B cell (primary cell): ENCODE data around the gene UBE2E3. TPM values are rescaled to one million over a fixed set of nuclear protein-coding genes. Genes with fewer than 3 reads are reported as not detected.

ENCODE experiments used
- ATAC-seq: fragments of 200-7000 bp; cut with Tn5 transposase; one replicate; pipeline ENCODE4 v1.10.0; 2021; ENCODE audit warnings: low read depth, mild to moderate bottlenecking, moderate number of reproducible peaks, moderate library complexity
- CTCF ChIA-PET: fragments of 350-600 bp; sonication (Branson Sonifier 250); formaldehyde crosslinking; loops from one replicate; lab custom pipeline; 2021; ENCODE audit warnings: antibody characterized with exemption, inconsistent platforms; lab: Charles Lee
- POLR2A ChIA-PET: fragments of 350-600 bp; sonication (Branson Sonifier 250); formaldehyde crosslinking; loops from one replicate; lab custom pipeline; 2021; ENCODE audit warnings: antibody characterized with exemption; lab: Charles Lee
- DNase-seq: peaks from one replicate; pipeline ENCODE4 v3.0.0; 2013
- H2AFZ ChIP-seq: 2 replicates; pipeline ENCODE4 v1.6.1; 2012; ENCODE audit warnings: mild to moderate bottlenecking, low read depth, low read length; ENCODE audit not compliant: insufficient read depth, poor library complexity, severe bottlenecking
- H3K27ac ChIP-seq, 2 donors: 1 replicate in 1 of 2; 2 replicates in 1 of 2; pipeline ENCODE4 v1.5.1; 2012 to 2013; ENCODE audit warnings: low read length in 2 of 2, mild to moderate bottlenecking in 2 of 2, moderate library complexity in 1 of 2
- H3K27me3 ChIP-seq, 4 experiments: fragments of 200-600 bp in 1 of 4; sonication (generic) in 1 of 4; replicated peaks in 1 of 4; 1 replicate in 2 of 4; 2 replicates in 2 of 4; pipeline versions ENCODE4 v1.6.1 to v1.7.0; 2013 to 2016; ENCODE audit warnings: low read length in 3 of 4, mild to moderate bottlenecking in 2 of 4, mixed read lengths in 1 of 4, moderate library complexity in 1 of 4; ENCODE audit not compliant: insufficient read depth in 4 of 4, control insufficient read depth in 3 of 4; ENCODE audit errors: control extremely low read depth in 1 of 4
- H3K36me3 ChIP-seq, 2 experiments: replicated peaks in 1 of 2; 1 replicate in 1 of 2; 2 replicates in 1 of 2; pipeline versions ENCODE4 v1.6.1 to v1.7.1; 2013; ENCODE audit warnings: low read length in 1 of 2; ENCODE audit not compliant: insufficient read depth in 2 of 2, control insufficient read depth in 1 of 2; ENCODE audit errors: control extremely low read depth in 1 of 2, extremely low read depth in 1 of 2
- H3K4me1 ChIP-seq, 2 donors: fragments of 200-600 bp in 1 of 2; sonication (generic) in 1 of 2; 1 replicate in 1 of 2; 2 replicates in 1 of 2; pipeline versions ENCODE4 v1.5.1 to v1.6.1; 2013 to 2017; ENCODE audit warnings: low read length in 2 of 2; ENCODE audit not compliant: control insufficient read depth in 2 of 2, insufficient read depth in 2 of 2
- H3K4me2 ChIP-seq: replicated peaks from 2 replicates; pipeline ENCODE3; 2012; ENCODE audit warnings: mild to moderate bottlenecking, low read depth, low read length; ENCODE audit not compliant: poor library complexity, severe bottlenecking
- H3K4me3 ChIP-seq, 5 experiments: fragments of 200-600 bp in 1 of 5; sonication (generic) in 1 of 5; 1 replicate in 3 of 5; 2 replicates in 2 of 5; pipeline versions ENCODE4 v1.5.1 to v1.7.0; 2011 to 2016; ENCODE audit warnings: low read length in 4 of 5, mild to moderate bottlenecking in 4 of 5, low read depth in 2 of 5, control low read depth in 1 of 5, moderate library complexity in 1 of 5; ENCODE audit not compliant: insufficient read depth in 1 of 5; ENCODE audit errors: control extremely low read depth in 1 of 5, extremely low read depth in 1 of 5
- H3K79me2 ChIP-seq: fragments of 200-600 bp; sonication (generic); one replicate; pipeline ENCODE4 v1.6.0; 2016; ENCODE audit warnings: low read length; ENCODE audit not compliant: control insufficient read depth, insufficient read depth
- H3K9ac ChIP-seq: fragments of 200-600 bp; sonication (generic); 2 replicates; pipeline ENCODE4 v1.6.1; 2017; ENCODE audit warnings: mild to moderate bottlenecking, low read length, moderate library complexity
- H3K9me3 ChIP-seq, 3 donors: one replicate each; pipeline versions ENCODE4 v1.6.1 to v1.7.1; 2013; ENCODE audit warnings: low read length in 2 of 3; ENCODE audit not compliant: control insufficient read depth in 2 of 3, insufficient read depth in 1 of 3; ENCODE audit errors: control extremely low read depth in 1 of 3
- H4K20me1 ChIP-seq: 2 replicates; pipeline ENCODE4 v1.6.0; 2012; ENCODE audit warnings: mild to moderate bottlenecking, low read length; ENCODE audit not compliant: insufficient read depth, control insufficient read depth, poor library complexity, severe bottlenecking
- H3K27ac Mint-ChIP-seq: one replicate; pipeline ENCODE4 v1.8.0; 2021; ENCODE audit warnings: mixed read lengths
- H3K27me3 Mint-ChIP-seq: one replicate; pipeline ENCODE4 v1.8.0; 2021; ENCODE audit warnings: mixed read lengths
- H3K4me1 Mint-ChIP-seq: one replicate; pipeline ENCODE4 v1.8.0; 2021; ENCODE audit warnings: mixed read lengths
- H3K4me3 Mint-ChIP-seq: one replicate; pipeline ENCODE4 v1.8.0; 2021; ENCODE audit warnings: mixed read lengths
- H3K9me3 Mint-ChIP-seq: one replicate; pipeline ENCODE4 v1.8.0; 2022; ENCODE audit warnings: mixed read lengths; ENCODE audit not compliant: insufficient read depth
- CTCF ChIP-seq: fragments of 200-600 bp; IDR thresholded peaks from one replicate; pipeline ENCODE4 v1.8.0; 2022; ENCODE audit warnings: antibody characterized with exemption, mild to moderate bottlenecking
- EZH2 ChIP-seq: IDR thresholded peaks from 2 replicates; pipeline ENCODE4 v1.6.1; 2012; ENCODE audit warnings: borderline replicate concordance, low read depth, mild to moderate bottlenecking, moderate library complexity, low read length; ENCODE audit not compliant: insufficient read depth, poor library complexity, severe bottlenecking
- WGBS: methylation state at CpG from one replicate; pipeline ENCODE4 v1.1.5; 2013; ENCODE audit warnings: missing lambda C conversion rate; ENCODE audit not compliant: insufficient coverage; 5-methylcytosine and 5-hydroxymethylcytosine counted together
- intact Hi-C: fragments of 100-400 bp; cut with micrococcal nuclease; formaldehyde crosslinking; loops from one replicate; pipeline ENCODE4 v1.10.0; 2022
- polyA plus RNA-seq: library from polyadenylated mRNA; depleted of rRNA; stranded (reverse); fragments of >200 nt; gene quantifications from 2 replicates; pipeline ENCODE4 v1.2.3, GENCODE V29; 2012
- total RNA-seq, 2 donors: library from RNA; stranded (reverse); fragments of 120-200 nt in 1 of 2; gene quantifications; 1 replicate in 1 of 2; 2 replicates in 1 of 2; pipeline versions ENCODE4 v1.2.3 to v1.2.4, GENCODE V29; 2013 to 2022

Gene UBE2E3
- total and polyA plus RNA-seq, 2 donors (not counting 1 experiment from before 2014, with no cell fraction given): 26.7 to 31.6 TPM

DNA sequence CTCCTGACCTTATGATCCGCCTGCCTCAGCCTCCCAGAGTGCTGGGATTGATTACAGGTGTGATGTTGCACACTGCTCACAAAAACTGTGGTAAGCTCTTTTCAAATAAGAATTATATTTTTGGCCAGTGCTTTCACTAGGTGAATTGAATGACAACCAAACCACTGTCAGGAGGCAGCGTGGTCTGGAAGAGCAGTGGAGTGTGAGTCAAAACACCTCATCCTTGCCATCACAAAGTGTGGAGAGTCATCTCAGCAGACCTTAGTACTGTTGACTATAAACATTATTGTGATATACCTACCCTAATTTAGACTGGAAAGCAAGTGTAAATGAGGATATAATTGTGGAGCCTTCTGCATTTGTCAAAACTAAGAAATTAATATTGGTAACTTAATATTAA is 61.3 kb downstream of the UBE2E3 start:
- Mint-ChIP-seq H3K27me3 (no peaks in the 10 kb centered on the region), H3K4me3 (no peak overlapping the region), H3K9me3 (no peaks in the 10 kb centered on the region), H3K4me1 (peaks cover 3% of the 10 kb centered on the region), H3K27ac (no peak overlapping the region)
- Histone ChIP-seq H3K9ac (no peak overlapping the region), H4K20me1 (no peaks in the 10 kb centered on the region), H3K27me3 (no peaks in the 10 kb centered on the region), H3K4me1 (no peaks in the 10 kb centered on the region), H2AFZ (no peak overlapping the region), H3K36me3 (no peaks in the 10 kb centered on the region), H3K9me3 (no peaks in the 10 kb centered on the region), H3K79me2 (peaks cover 4% of the 10 kb centered on the region), H3K4me2 (no peak overlapping the region), H3K4me3 (no peak overlapping the region), H3K27ac (no peak overlapping the region)
- ATAC-seq: no peak
- TF ChIP-seq CTCF: no peak
- TF ChIP-seq EZH2: no peak
- 100% methylated on average over 1 of the region's 2 CpGs for WGBS
- intact Hi-C loops: no loop called here
- ChIA-PET CTCF (interaction anchor here (1.4 kb wide), 1 partner anchor 21 kb away, joined by 3 read pairs; no protein-coding TSS in a partner anchor), POLR2A (interaction anchor here (0.7 kb wide), 1 partner anchor 10 kb away, joined by 10 read pairs; no protein-coding TSS in a partner anchor)
- DNase-seq: no peak

DNA sequence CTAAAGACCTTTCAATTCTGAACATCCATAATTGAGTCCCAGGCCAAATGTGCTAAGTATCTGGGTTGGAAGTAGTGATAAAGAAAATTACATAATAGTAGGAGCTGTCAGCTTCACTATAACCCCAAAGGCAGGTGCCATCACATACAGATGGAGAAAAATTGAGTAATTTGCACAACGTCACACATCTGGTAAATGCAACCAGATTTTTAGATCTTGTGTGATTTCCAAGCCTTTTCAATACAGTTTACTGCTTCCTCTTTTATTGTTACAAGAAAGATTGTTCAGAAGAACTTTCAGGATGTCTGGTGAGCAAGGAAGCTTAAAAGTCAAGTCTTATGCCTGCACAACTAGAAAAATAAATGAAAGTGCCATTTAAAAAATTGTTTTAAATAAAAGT is 62.3 kb downstream of the UBE2E3 start:
- H3K27me3 Mint-ChIP-seq: no peaks in the 10 kb centered on the region
- ATAC-seq: no peak
- H3K27ac ChIP-seq: no peak overlapping the region

More for the DNA sequence above, 62.3 kb downstream of the UBE2E3 start:
- ChIA-PET POLR2A (no interaction called here), CTCF (interaction anchor here (0.9 to 1.4 kb wide), 2 partner anchors 17 to 22 kb away, joined by 3 read pairs; no protein-coding TSS in a partner anchor)
- Histone ChIP-seq H3K27me3 (no peaks in the 10 kb centered on the region), H3K4me2 (no peak overlapping the region), H3K9me3 (no peaks in the 10 kb centered on the region), H2AFZ (no peak overlapping the region), H3K79me2 (peaks cover 4% of the 10 kb centered on the region), H4K20me1 (no peaks in the 10 kb centered on the region), H3K4me3 (no peak overlapping the region), H3K4me1 (no peaks in the 10 kb centered on the region), H3K9ac (no peak overlapping the region), H3K36me3 (no peaks in the 10 kb centered on the region)
- no peaks in the 10 kb centered on the region for H3K9me3 Mint-ChIP-seq
- H3K4me1 Mint-ChIP-seq: no peaks in the 10 kb centered on the region
- WGBS: no CpG with 5 or more reads among the region's 1 CpG
- no peak overlapping the region for H3K4me3 Mint-ChIP-seq
- no peak overlapping the region for H3K27ac Mint-ChIP-seq
- TF ChIP-seq EZH2: no peak
- no peak for TF ChIP-seq CTCF
- no peak for DNase-seq
- intact Hi-C loops: no loop called here
